ENCODE measurements around the gene RUNX1.

DNA sequence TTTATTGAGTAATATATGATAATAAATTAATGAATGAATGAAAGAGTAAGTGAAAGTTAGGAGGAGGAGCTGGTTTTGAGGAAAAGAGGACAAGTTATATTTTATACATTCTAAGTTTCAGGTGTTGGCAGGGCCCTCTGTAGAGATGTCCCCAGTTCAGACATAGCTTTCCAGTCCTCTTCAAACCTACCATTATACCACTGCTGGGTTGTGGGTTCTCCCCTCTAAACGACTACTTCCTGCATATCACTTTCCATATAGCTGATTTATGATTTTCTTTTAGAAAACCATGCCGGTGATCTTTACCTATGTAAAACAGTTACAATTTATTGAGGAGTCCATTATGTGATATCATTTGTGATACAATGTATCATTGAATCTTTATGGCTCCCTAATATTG lies 116.9 kb downstream of the RUNX1 start:
- TF ChIP-seq, protein P1, sequence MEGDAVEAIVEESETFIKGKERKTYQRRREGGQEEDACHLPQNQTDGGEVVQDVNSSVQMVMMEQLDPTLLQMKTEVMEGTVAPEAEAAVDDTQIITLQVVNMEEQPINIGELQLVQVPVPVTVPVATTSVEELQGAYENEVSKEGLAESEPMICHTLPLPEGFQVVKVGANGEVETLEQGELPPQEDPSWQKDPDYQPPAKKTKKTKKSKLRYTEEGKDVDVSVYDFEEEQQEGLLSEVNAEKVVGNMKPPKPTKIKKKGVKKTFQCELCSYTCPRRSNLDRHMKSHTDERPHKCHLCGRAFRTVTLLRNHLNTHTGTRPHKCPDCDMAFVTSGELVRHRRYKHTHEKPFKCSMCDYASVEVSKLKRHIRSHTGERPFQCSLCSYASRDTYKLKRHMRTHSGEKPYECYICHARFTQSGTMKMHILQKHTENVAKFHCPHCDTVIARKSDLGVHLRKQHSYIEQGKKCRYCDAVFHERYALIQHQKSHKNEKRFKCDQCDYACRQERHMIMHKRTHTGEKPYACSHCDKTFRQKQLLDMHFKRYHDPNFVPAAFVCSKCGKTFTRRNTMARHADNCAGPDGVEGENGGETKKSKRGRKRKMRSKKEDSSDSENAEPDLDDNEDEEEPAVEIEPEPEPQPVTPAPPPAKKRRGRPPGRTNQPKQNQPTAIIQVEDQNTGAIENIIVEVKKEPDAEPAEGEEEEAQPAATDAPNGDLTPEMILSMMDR (IDR thresholded peaks at IDR 0.05; ENCODE audit: low read depth, low read length) = no peak
- no peak for TF ChIP-seq EZH2phosphoT487 (IDR thresholded peaks at IDR 0.05; ENCODE audit: low read depth)
